BE2C (cell line): Measurements from ENCODE around the gene ZNF276.

Experiments used
- DNase-seq: peaks from one replicate; pipeline ENCODE4 v3.0.0-alpha.2; 2020
- H3K27me3 ChIP-seq: fragments of 250-450 bp; sonication (Bioruptor Pico); 2 replicates; pipeline ENCODE4 v1.5.1; 2020; ENCODE audit warnings: mild to moderate bottlenecking
- H3K36me3 ChIP-seq: fragments of 250-450 bp; sonication (Bioruptor Pico); 2 replicates; pipeline ENCODE4 v1.5.1; 2020; ENCODE audit warnings: mild to moderate bottlenecking
- H3K4me1 ChIP-seq: fragments of 250-450 bp; sonication (Bioruptor Pico); 2 replicates; pipeline ENCODE4 v1.5.1; 2020
- H3K4me3 ChIP-seq: 2 replicates; pipeline ENCODE4 v1.5.1; 2011; ENCODE audit warnings: low read depth, low read length
- H3K9me3 ChIP-seq: fragments of 250-450 bp; sonication (Bioruptor Pico); 2 replicates; pipeline ENCODE4 v1.5.1; 2020
- TF ChIP-seq, protein P1 (sequence below): IDR thresholded peaks from 2 replicates; pipeline ENCODE4 v1.5.1; 2012; ENCODE audit warnings: mild to moderate bottlenecking, low read depth, low read length

The ZNF276 gene

DNA sequence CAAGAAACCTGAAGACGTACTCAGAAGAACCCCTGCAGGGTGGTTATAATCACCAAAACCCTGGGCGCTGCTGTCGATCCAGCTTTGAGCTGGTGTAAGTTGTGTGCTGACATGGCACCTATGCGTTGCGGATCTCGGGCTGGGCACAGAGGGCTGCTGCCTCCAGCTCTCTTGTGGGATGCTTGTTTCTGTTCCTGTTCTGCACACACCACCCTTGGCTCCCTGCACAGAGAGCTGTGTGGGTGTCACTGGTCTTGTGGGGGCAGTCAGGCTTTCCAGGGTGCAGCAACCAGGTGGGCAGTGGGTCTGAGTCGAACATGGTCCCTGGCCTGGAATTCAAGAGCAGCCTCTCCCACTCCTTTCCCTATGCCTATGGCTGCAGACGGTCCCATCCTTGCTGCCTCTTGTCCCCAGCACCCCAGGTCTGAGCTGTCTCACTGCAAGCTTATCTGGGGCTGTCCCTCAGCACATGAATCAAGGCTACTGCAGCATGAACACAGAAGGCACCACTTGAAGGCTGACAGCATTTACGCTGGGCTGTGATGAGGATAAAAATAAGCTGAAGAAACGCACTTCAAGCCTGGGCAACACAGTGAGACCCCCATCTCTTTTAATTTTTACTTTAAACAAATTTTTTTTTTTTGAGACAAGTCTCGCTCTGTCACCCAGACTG lies 20.1 kb downstream of the ZNF276 start:
- no peaks in the 10 kb centered on the region for H3K4me1 ChIP-seq
- TF ChIP-seq, protein P1, sequence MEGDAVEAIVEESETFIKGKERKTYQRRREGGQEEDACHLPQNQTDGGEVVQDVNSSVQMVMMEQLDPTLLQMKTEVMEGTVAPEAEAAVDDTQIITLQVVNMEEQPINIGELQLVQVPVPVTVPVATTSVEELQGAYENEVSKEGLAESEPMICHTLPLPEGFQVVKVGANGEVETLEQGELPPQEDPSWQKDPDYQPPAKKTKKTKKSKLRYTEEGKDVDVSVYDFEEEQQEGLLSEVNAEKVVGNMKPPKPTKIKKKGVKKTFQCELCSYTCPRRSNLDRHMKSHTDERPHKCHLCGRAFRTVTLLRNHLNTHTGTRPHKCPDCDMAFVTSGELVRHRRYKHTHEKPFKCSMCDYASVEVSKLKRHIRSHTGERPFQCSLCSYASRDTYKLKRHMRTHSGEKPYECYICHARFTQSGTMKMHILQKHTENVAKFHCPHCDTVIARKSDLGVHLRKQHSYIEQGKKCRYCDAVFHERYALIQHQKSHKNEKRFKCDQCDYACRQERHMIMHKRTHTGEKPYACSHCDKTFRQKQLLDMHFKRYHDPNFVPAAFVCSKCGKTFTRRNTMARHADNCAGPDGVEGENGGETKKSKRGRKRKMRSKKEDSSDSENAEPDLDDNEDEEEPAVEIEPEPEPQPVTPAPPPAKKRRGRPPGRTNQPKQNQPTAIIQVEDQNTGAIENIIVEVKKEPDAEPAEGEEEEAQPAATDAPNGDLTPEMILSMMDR = no peak
- H3K9me3 ChIP-seq = no peaks in the 10 kb centered on the region
- H3K4me3 ChIP-seq = no peak overlapping the region
- peaks cover 82% of the 10 kb centered on the region for H3K36me3 ChIP-seq
- no peak for DNase-seq
- no peaks in the 10 kb centered on the region for H3K27me3 ChIP-seq

DNA sequence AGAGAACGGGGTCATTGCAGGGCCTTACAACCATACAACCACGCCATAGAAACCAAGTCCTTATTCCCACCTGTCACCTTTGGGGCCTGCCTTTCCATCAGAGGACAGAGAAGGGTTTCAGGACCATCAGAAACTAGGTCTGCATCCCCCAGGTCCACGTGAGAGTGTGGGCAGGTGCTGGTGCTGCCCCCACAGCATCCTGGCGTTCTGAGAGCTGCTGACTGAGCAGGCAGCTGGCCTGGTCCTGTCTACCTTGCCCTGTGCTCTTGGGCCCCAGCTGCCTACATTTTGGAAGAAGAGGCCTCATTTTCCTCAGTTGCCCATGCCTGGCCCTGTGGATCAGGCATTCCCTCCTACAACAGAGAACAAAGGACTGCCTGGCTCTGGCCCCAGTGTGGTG lies 21.6 kb downstream of the ZNF276 start:
- H3K36me3 ChIP-seq = peaks cover 80% of the 10 kb centered on the region
- H3K4me3 ChIP-seq = no peak overlapping the region
- TF ChIP-seq, protein P1 = no peak
- H3K4me1 ChIP-seq = no peaks in the 10 kb centered on the region
- no peaks in the 10 kb centered on the region for H3K27me3 ChIP-seq
- no peaks in the 10 kb centered on the region for H3K9me3 ChIP-seq
- DNase-seq = no peak

DNA sequence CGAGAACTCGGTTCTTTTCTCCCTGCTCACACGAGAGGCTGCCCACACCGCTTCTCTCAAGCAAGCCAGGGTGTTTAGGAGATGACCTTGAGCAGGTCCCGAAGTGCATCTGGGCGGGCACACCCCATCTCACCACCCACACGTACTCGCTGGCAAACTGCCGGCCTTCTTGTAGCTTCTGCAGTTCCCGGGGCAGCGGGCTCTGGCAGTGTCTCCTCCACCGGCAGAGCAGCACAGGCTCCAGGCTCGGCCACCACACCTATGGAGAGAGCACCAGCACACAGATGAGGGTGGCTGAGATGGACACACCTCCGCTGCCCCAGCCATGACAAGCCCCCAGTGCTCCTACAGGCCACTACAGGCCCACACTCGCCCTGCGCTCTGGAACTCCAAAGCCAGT lies 23.5 kb downstream of the ZNF276 start:
- no peak overlapping the region for H3K4me3 ChIP-seq
- DNase-seq = no peak
- TF ChIP-seq, protein P1 = no peak
- no peaks in the 10 kb centered on the region for H3K4me1 ChIP-seq
- no peaks in the 10 kb centered on the region for H3K9me3 ChIP-seq
- no peaks in the 10 kb centered on the region for H3K27me3 ChIP-seq
- peaks cover 79% of the 10 kb centered on the region for H3K36me3 ChIP-seq

DNA sequence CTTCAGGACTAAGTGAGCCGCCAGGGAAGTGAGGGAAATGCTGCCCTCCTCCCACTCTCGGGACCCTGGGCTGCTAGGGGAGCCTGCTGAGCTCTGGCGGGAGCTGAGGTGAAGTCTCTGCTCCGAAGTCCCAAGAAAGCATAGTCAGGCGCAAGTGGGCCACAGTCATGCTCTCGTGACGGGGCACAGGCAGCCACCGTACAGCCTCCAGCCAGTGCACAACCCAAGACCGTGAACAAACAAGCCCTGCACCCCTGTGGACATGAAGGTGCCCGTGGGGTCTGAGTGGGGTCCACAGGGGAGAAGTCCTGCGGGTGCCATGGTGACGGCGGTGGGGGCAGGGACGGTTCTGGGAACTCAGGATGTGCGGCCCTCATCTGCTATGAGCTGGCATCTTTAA lies 24.7 kb downstream of the ZNF276 start:
- Histone ChIP-seq H3K27me3 (no peaks in the 10 kb centered on the region), H3K4me3 (no peak overlapping the region), H3K36me3 (peaks cover 74% of the 10 kb centered on the region), H3K4me1 (no peaks in the 10 kb centered on the region), H3K9me3 (no peaks in the 10 kb centered on the region)
- DNase-seq = no peak
- TF ChIP-seq, protein P1 = no peak

DNA sequence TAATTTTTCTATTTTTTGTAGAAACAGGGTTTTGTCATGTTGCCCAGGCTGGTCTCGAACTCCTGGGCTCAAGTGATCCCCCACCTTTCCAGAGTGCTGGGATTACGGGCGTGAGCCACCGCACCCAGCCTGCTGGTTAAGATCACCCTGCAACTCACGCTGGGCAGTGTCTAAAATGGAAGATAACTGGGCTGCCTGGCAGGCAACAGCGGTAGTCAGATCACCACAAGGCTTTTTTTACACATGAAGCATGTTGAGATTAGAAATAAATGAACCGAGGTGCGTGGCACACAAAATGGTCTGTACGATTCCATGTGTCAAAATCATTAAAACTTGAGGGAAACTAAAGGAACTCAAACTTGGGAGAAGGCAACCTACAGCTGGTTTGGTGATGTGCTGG lies 26.7 kb downstream of the ZNF276 start:
- DNase-seq = no peak
- Histone ChIP-seq H3K36me3 (peaks cover 71% of the 10 kb centered on the region), H3K27me3 (no peaks in the 10 kb centered on the region), H3K4me3 (no peak overlapping the region), H3K4me1 (no peaks in the 10 kb centered on the region), H3K9me3 (no peaks in the 10 kb centered on the region)
- TF ChIP-seq, protein P1 = no peak

DNA sequence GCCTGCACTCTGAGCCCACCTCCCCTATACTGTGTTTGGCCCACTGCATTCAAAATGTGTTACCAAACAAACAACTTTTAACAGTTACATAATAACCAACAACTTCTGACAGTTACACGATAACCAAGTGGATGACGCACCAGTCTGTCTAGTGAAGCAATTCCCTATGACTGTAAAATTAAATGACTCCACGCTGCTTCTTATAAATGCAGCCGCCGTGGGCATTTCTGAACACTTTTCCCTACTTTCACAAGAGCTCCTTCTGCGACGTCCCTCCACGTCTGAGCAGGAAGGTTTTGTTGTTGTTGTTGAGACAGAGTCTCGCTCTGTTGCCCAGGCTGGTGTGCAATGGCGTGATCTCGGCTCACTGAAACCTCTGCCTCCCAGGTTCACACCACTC lies 27.6 kb downstream of the ZNF276 start:
- peaks cover 63% of the 10 kb centered on the region for H3K36me3 ChIP-seq
- no peak for DNase-seq
- no peak overlapping the region for H3K4me3 ChIP-seq
- H3K27me3 ChIP-seq = no peaks in the 10 kb centered on the region
- 0 out of 2 replicates have a peak, but pooled peaks cover 5% of the 10 kb centered on the region for H3K4me1 ChIP-seq
- H3K9me3 ChIP-seq = no peaks in the 10 kb centered on the region
- TF ChIP-seq, protein P1 = no peak
